Endothelial cell (in vitro differentiated cells): ENCODE measurements around the gene COMMD4. TPM values are rescaled to one million over a fixed set of nuclear protein-coding genes. Genes with fewer than 3 reads are reported as not detected.
"Not testable (repeated sequence)": the region's sequence is repeated elsewhere in the genome, so short reads cannot be mapped to it uniquely, and the experiment has no call there.

Experiments
- DNase-seq: peaks from one replicate; pipeline ENCODE4 v3.0.0; 2021; ENCODE audit warnings: low spot score
- H3K27ac Mint-ChIP-seq: one replicate; pipeline ENCODE4 v1.8.0; 2021; ENCODE audit warnings: mixed read lengths, inconsistent platforms; ENCODE audit not compliant: unreplicated experiment
- H3K27me3 Mint-ChIP-seq: one replicate; pipeline ENCODE4 v1.8.0; 2021; ENCODE audit warnings: mild to moderate bottlenecking, moderate library complexity, mixed read lengths, inconsistent platforms; ENCODE audit not compliant: unreplicated experiment
- H3K36me3 Mint-ChIP-seq: one replicate; pipeline ENCODE4 v1.8.0; 2021; ENCODE audit warnings: mild to moderate bottlenecking, low read depth, mixed read lengths, inconsistent platforms; ENCODE audit not compliant: unreplicated experiment
- H3K4me1 Mint-ChIP-seq: one replicate; pipeline ENCODE4 v1.8.0; 2021; ENCODE audit warnings: mild to moderate bottlenecking, mixed read lengths, inconsistent platforms; ENCODE audit not compliant: unreplicated experiment
- H3K4me3 Mint-ChIP-seq: one replicate; pipeline ENCODE4 v1.8.0; 2021; ENCODE audit warnings: mild to moderate bottlenecking, mixed read lengths, inconsistent platforms; ENCODE audit not compliant: unreplicated experiment
- H3K9me3 Mint-ChIP-seq: one replicate; pipeline ENCODE4 v1.8.0; 2021; ENCODE audit warnings: mixed read lengths, inconsistent platforms; ENCODE audit not compliant: unreplicated experiment
- CTCF ChIP-seq: fragments of 200-600 bp; sonication (generic); IDR thresholded peaks from one replicate; pipeline ENCODE4 v1.5.0; 2021; ENCODE audit warnings: antibody characterized with exemption; ENCODE audit not compliant: unreplicated experiment
- total RNA-seq: library from RNA; stranded (reverse); fragmentation: NEBNext Ultra II Directional; extraction: Animal tissue kit (Norgen Biotek cat#: 25700); gene quantifications from one replicate; pipeline ENCODE4 v1.2.1, GENCODE V29; 2021; ENCODE audit not compliant: unreplicated experiment

The COMMD4 gene
- total RNA-seq, 1 donor from 2014 or later: 165 TPM

- H3K4me1 Mint-ChIP-seq: no peaks in the 10 kb centered on the region
- H3K9me3 Mint-ChIP-seq: no peaks in the 10 kb centered on the region
- no peaks in the 10 kb centered on the region for H3K36me3 Mint-ChIP-seq
- no peak for DNase-seq
- H3K4me3 Mint-ChIP-seq: no peak overlapping the region
- H3K27me3 Mint-ChIP-seq: peaks cover 1% of the 10 kb centered on the region
- no peak for TF ChIP-seq CTCF
- no peak overlapping the region for H3K27ac Mint-ChIP-seq
These were observed 29.7 kb upstream of the COMMD4 start for GRCh38 chr15:75306188-75306587.

GRCh38 chr15:75307778-75308390 lies 28.0 kb upstream of the COMMD4 start:
- Mint-ChIP-seq H3K4me3 (no peak overlapping the region), H3K4me1 (no peaks in the 10 kb centered on the region), H3K27me3 (peaks cover 1% of the 10 kb centered on the region), H3K9me3 (no peaks in the 10 kb centered on the region), H3K36me3 (no peaks in the 10 kb centered on the region), H3K27ac (no peak overlapping the region)
- TF ChIP-seq CTCF: peak; percentile 31
- peak; percentile 74 for DNase-seq

- Mint-ChIP-seq H3K27me3 (peaks cover 4% of the 10 kb centered on the region), H3K4me3 (no peak overlapping the region), H3K9me3 (no peaks in the 10 kb centered on the region), H3K36me3 (no peaks in the 10 kb centered on the region), H3K4me1 (no peaks in the 10 kb centered on the region), H3K27ac (no peak overlapping the region)
- TF ChIP-seq CTCF: no peak
- no peak for DNase-seq
These were observed 26.2 kb upstream of the COMMD4 start for GRCh38 chr15:75309711-75310110.

- not testable (repeated sequence) for H3K36me3 Mint-ChIP-seq, H3K27me3 Mint-ChIP-seq, H3K4me3 Mint-ChIP-seq, H3K27ac Mint-ChIP-seq, H3K9me3 Mint-ChIP-seq, DNase-seq, H3K4me1 Mint-ChIP-seq
These were observed 23.3 kb upstream of the COMMD4 start for GRCh38 chr15:75312548-75312947.

- Mint-ChIP-seq H3K27me3 (peaks cover 4% of the 10 kb centered on the region), H3K4me3 (no peak overlapping the region), H3K36me3 (no peaks in the 10 kb centered on the region), H3K4me1 (no peaks in the 10 kb centered on the region), H3K9me3 (no peaks in the 10 kb centered on the region), H3K27ac (peak overlapping the region; percentile 6)
- TF ChIP-seq CTCF: no peak
- no peak for DNase-seq
These were observed 22.6 kb upstream of the COMMD4 start for GRCh38 chr15:75313116-75313845.
